ENCODE results near the gene NAP1L4. TPM values are rescaled to one million over a fixed set of nuclear protein-coding genes. Genes with fewer than 3 reads are reported as not detected.

The NAP1L4 gene
- total RNA-seq, 1 experiment from 2014 or later = 144 TPM

- H3K9me2 ChIP-seq (ENCODE audit: insufficient read depth) = no peaks in the 10 kb centered on the region
- H3K36me3 ChIP-seq (ENCODE audit: control insufficient read depth in 1 of 2, insufficient read depth in 2 of 2, low read length in 2 of 2) = peaks cover 16 to 17% of the 10 kb centered on the region in 2 experiments; a peak in 3 of 4 replicates
- H3K27ac ChIP-seq (ENCODE audit: low read depth, low read length) = no peak overlapping the region
- H3K79me2 ChIP-seq (ENCODE audit: insufficient read depth, low read length) = no peaks in the 10 kb centered on the region
- CTCF ChIA-PET = interaction anchor here (0.8 kb wide), 1 partner anchor 8 kb away, joined by 3 read pairs; no protein-coding TSS in a partner anchor
- no peaks in the 10 kb centered on the region for H3K4me1 ChIP-seq (ENCODE audit: control insufficient read depth in 1 of 2, insufficient read depth in 2 of 2, low read length in 2 of 2)
- no peak overlapping the region for H3K4me2 ChIP-seq (ENCODE audit: low read length)
- POLR2A ChIA-PET = no interaction called here
- no peak for TF ChIP-seq EZH2 (IDR thresholded peaks at IDR 0.05)
- no peak for TF ChIP-seq ELF1 (IDR thresholded peaks at IDR 0.05; ENCODE audit: borderline replicate concordance, low read depth)
- no peak for TF ChIP-seq SRF (IDR thresholded peaks at IDR 0.05; ENCODE audit: low read depth)
- H3K9ac ChIP-seq (ENCODE audit: low read length) = no peak overlapping the region
- H3K4me3 ChIP-seq (replicated peaks in 1 of 2; ENCODE audit: low read depth in 1 of 2, low read length in 2 of 2) = no peak overlapping the region
- intact Hi-C loops (cut with micrococcal nuclease) = no loop called here
- BruUV-seq (replicated peaks) = no TSS peak
- H3K9me3 ChIP-seq (ENCODE audit: control insufficient read depth in 1 of 2, insufficient read depth in 1 of 2, low read depth in 1 of 2, low read length in 2 of 2) = no peaks in the 10 kb centered on the region
- DNase-seq (ENCODE audit: low read depth, low spot score) (no peak), ATAC-seq (no peak)
- RAD21 ChIA-PET (ENCODE audit: low non-redundant PET in 1 of 2, low total read pairs in 2 of 2, uncharacterized antibody in 2 of 2, unreplicated experiment in 2 of 2) = no interaction called here
- H3K27me3 ChIP-seq (ENCODE audit: insufficient read depth, low read length) = no peaks in the 10 kb centered on the region
- no peaks in the 10 kb centered on the region for H4K20me1 ChIP-seq (ENCODE audit: insufficient read depth)
- H2AFZ ChIP-seq (ENCODE audit: low read depth, low read length, poor library complexity, severe bottlenecking) = no peak overlapping the region
Measured at GRCh38 chr11:3022982-3023381, 30.9 kb upstream of the NAP1L4 start.

- no peak overlapping the region for H3K4me2 ChIP-seq (ENCODE audit: low read length)
- no peaks in the 10 kb centered on the region for H3K27me3 ChIP-seq (ENCODE audit: insufficient read depth, low read length)
- no peak overlapping the region for H2AFZ ChIP-seq (ENCODE audit: low read depth, low read length, poor library complexity, severe bottlenecking)
- H3K9me2 ChIP-seq (ENCODE audit: insufficient read depth) = no peaks in the 10 kb centered on the region
- no peak overlapping the region for H3K9ac ChIP-seq (ENCODE audit: low read length)
- no peaks in the 10 kb centered on the region for H4K20me1 ChIP-seq (ENCODE audit: insufficient read depth)
- H3K4me1 ChIP-seq (ENCODE audit: control insufficient read depth in 1 of 2, insufficient read depth in 2 of 2, low read length in 2 of 2) = no peaks in the 10 kb centered on the region
- no TSS peak for BruUV-seq (replicated peaks)
- intact Hi-C loops (cut with micrococcal nuclease) = no loop called here
- no peak overlapping the region for H3K27ac ChIP-seq (ENCODE audit: low read depth, low read length)
- H3K36me3 ChIP-seq (ENCODE audit: control insufficient read depth in 1 of 2, insufficient read depth in 2 of 2, low read length in 2 of 2) = peaks cover 17 to 21% of the 10 kb centered on the region in 2 experiments; a peak in 3 of 4 replicates
- no peaks in the 10 kb centered on the region for H3K9me3 ChIP-seq (ENCODE audit: control insufficient read depth in 1 of 2, insufficient read depth in 1 of 2, low read depth in 1 of 2, low read length in 2 of 2)
- no peaks in the 10 kb centered on the region for H3K79me2 ChIP-seq (ENCODE audit: insufficient read depth, low read length)
- ChIA-PET POLR2A (no interaction called here), RAD21 (ENCODE audit: low non-redundant PET in 1 of 2, low total read pairs in 2 of 2, uncharacterized antibody in 2 of 2, unreplicated experiment in 2 of 2) (no interaction called here), CTCF (no interaction called here)
- no peak overlapping the region for H3K4me3 ChIP-seq (replicated peaks in 1 of 2; ENCODE audit: low read depth in 1 of 2, low read length in 2 of 2)
- TF ChIP-seq SP1 (IDR thresholded peaks at IDR 0.05; ENCODE audit: low read depth) (no peak), ZFX (IDR thresholded peaks at IDR 0.05) (no peak), REST (IDR thresholded peaks at IDR 0.05; ENCODE audit: low read depth) (no peak), YY1 (IDR thresholded peaks at IDR 0.05; ENCODE audit: extremely low read depth, insufficient replicate concordance, low read depth, low read length) (no peak), ZNF274 (IDR thresholded peaks at IDR 0.05; ENCODE audit: low read depth, low read length) (no peak), JUND (IDR thresholded peaks at IDR 0.05) (no peak), SIN3A (IDR thresholded peaks at IDR 0.05; ENCODE audit: low read depth) (no peak), CEBPB (IDR thresholded peaks at IDR 0.05; ENCODE audit: low read depth) (no peak)
- no peak for DNase-seq (ENCODE audit: low read depth, low spot score)
- no peak for ATAC-seq
Measured at GRCh38 chr11:3022300-3022967, 30.3 kb upstream of the NAP1L4 start.

Measured in HCT116 (cell line).